ENCODE results near the gene DES. TPM values are rescaled to one million over a fixed set of nuclear protein-coding genes. Genes with fewer than 3 reads are reported as not detected.

Gene DES
- total RNA-seq, 1 donor from 2014 or later = not detected

DNA sequence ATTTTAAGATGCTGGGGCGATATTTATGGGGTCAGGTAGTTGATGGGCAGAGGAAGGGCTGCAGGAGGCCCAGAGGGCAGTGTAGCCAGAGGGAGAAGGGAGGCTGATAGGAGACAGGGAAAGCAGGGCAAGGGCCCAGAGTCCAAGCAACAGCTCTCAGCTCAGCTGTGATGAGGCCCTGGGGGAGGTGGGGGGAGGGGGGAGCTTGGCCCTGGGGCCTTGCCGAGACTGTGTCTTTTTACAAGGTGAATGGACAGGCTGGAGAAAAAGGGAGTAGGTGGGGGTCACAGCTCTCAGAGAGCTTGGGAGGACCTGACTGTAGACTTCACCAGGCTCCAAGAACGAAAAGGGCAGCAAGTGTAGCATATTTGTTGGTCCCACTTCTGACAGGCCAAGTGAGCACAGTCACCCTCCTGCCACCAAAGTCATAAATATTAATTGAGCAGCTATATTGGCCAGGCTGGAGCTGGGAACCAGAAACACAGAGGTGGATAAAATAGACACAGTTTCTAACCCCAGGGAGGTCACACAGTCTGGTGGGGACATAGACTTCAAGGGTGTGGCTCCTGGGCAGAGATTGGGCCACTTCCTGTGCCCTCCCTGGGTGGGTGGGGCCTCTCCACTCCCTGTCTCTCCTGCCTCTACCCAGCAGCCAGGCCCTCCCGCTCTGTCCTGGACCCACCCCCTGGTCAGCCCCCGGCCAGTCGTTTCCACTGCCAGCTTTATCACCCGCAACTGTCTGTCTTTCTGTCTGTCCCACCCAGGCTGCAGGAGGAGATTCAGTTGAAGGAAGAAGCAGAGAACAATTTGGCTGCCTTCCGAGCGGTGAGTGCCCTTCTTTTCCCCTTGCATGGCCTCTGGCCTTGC lies 1.4 kb downstream of the DES start:
- DNase-seq (ENCODE audit: low read depth, low spot score) = no peak

DNA sequence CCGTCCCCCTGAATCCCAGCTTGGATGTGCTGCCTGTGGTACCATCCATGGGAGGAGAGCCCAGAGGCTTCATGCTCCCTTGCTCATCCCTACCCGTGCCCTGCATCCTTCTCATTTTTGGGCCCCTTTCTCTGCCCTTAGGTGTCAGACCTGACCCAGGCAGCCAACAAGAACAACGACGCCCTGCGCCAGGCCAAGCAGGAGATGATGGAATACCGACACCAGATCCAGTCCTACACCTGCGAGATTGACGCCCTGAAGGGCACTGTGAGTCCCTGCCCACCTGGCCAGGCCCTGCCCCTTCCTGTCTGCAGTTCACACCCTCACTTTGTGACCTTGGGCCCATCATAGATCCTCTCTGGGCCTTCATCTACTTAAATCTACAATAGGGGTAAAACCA lies 2.5 kb downstream of the DES start:
- no peak for DNase-seq (ENCODE audit: low read depth, low spot score)

DNA sequence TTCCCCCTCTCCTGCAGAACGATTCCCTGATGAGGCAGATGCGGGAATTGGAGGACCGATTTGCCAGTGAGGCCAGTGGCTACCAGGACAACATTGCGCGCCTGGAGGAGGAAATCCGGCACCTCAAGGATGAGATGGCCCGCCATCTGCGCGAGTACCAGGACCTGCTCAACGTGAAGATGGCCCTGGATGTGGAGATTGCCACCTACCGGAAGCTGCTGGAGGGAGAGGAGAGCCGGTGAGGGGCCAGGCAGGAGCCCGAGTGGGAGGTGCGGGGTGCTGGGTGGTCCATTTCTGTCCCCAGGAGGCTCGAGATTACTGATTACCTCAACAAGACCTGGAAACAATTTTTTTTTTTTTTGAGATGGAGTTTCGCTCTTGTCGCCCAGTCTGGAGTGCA lies 3.1 kb downstream of the DES start:
- no peak for DNase-seq (ENCODE audit: low read depth, low spot score)

DNA sequence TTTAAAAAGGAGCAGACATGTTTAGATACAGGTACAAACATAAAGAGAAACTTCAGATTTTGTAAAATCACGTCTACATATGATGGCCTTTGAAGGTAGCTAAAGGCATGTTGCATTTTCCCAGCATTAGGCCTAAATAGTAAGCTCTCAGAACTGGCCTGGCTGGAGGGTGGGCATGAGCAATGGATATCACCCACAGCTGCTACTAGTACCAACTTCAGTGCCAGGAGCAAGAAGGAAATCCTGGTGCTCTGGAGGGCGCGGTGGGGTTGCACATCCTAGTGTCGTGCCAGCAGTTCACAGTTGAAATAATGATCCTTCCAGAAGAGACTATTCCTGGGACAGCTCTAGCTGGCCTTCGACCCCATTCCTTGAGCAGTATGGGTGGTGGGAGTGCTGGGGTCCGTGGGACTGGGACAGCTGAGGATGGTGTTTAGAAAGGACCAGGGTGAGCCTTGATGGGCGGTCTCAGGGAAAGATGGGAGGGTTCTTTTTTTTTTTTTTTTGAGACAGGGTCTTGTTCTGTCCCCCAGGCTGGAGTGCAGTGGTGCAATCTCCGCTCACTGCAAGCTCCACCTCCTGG lies 4.9 kb downstream of the DES start:
- no peak for DNase-seq (ENCODE audit: low read depth, low spot score)

DNA sequence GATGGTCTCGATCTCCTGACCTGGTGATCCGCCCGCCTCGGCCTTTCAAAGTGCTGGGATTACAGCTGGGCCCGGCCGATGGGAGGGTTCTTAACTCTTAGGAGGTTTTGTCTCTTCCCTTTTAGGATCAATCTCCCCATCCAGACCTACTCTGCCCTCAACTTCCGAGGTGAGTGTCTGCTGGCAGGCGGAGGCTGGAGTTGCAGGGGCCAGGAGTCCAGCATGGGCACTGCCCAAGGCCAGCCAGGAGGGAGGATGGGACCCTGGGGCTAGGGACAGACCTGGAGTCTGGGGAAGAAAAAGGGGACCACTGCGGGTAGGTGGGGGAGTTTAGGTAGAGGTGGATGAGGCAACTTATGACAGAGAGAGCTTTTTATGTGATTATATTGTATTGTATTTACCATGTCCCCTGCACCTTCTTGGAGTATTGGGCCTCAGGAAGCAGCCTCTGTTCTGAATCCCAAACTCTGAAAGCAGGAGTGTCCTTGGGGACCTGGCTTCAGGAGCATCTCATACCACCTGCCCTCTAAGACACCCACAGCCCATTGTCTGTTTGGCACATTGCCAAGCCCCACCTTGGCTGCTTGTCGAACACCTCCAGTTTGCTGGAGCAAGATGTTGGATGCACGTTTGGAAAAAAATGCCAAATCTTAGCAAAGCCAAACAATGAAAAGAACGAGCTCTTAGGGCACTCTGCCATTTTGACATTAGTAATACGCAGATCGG lies 5.6 kb downstream of the DES start:
- no peak for DNase-seq (ENCODE audit: low read depth, low spot score)

DNA sequence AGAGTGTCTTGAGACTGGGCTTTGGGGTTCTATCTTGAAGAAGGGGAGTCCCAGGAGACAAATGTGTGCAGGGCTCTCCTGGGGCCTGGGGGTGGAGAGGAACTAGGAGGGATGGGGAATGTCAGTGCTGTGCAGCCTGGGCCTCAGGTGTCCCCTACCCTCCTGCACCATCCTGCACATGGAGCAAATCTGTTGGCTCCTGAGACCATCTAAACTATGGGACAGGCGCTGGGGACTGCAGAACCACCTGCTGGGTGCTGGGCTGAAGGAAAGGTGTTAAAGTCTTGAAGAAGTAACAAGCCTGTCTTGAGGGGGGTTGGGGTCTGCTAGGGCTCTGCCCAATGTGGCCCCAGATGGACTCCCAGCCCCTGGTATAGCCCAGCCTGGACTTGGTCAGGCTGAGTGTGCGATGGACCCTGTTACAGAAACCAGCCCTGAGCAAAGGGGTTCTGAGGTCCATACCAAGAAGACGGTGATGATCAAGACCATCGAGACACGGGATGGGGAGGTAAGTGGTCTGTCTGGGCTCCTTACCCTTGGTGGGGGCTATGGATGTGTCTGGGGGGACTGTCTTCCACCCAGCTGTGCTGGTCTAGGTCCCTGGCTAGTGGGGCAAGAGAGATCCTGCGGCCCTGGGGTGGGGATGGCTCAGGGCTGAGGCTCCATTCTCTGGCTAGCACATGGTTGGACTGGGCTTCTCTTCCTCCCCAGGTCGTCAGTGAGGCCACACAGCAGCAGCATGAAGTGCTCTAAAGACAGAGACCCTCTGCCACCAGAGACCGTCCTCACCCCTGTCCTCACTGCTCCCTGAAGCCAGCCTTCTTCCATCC lies 7.3 kb downstream of the DES start:
- DNase-seq (ENCODE audit: low read depth, low spot score) = no peak

DNA sequence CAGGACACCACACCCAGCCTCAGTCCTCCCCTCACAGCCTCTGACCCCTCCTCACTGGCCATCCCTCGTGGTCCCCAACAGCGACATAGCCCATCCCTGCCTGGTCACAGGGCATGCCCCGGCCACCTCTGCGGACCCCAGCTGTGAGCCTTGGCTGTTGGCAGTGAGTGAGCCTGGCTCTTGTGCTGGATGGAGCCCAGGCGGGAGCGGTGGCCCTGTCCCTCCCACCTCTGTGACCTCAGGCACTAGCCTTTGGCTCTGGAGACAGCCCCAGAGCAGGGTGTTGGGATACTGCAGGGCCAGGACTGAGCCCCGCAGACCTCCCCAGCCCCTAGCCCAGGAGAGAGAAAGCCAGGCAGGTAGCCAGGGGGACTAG lies 7.9 kb downstream of the DES start:
- no peak for DNase-seq (ENCODE audit: low read depth, low spot score)

DNA sequence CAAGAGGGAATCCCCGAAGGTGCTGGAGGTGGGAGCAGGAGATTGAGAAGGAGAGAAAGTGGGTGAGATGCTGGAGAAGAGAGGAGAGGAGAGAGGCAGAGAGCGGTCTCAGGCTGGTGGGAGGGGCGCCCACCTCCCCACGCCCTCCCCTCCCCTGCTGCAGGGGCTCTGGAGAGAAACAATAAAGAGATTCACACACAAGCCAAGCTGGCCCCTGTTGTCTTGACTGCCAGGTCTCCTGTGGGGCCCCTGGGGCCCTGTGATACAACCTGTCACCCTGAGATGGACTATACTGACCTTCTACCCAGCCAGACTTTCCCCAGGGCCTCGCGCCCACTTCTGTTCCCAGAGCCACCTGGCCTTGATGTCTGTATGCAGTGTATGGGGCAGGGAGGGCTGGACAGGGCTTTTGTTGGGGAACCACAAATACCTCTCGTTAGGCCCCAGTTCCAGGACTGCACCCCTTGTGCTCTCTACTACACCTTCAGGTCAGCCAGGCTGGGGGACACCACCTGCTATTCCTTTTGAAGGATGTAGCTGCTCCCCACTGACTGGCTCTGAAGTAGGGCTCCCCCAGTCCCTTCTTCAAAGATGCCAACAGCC lies 8.5 kb downstream of the DES start:
- no peak for DNase-seq (ENCODE audit: low read depth, low spot score)

DNA sequence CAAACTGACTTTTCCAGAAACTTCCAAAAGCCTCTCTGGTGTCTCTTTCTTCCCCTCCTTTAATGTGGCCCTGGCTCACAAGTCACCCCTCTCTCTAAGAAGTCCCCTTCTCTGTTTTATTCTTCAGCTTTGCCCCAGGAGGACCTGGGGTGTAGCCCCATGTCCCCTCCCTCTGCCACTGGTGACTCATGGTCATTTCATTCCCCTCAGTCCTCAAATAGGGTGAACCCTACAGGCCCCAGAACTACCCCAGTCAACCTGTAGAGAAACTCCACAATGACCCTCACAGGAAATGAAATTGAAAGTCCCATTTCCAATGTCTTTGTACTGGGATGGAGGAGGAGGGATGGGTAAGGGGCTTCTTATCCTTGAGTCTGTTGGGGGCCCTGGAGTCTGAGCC lies 10.3 kb downstream of the DES start:
- no peak for DNase-seq (ENCODE audit: low read depth, low spot score)

DNA sequence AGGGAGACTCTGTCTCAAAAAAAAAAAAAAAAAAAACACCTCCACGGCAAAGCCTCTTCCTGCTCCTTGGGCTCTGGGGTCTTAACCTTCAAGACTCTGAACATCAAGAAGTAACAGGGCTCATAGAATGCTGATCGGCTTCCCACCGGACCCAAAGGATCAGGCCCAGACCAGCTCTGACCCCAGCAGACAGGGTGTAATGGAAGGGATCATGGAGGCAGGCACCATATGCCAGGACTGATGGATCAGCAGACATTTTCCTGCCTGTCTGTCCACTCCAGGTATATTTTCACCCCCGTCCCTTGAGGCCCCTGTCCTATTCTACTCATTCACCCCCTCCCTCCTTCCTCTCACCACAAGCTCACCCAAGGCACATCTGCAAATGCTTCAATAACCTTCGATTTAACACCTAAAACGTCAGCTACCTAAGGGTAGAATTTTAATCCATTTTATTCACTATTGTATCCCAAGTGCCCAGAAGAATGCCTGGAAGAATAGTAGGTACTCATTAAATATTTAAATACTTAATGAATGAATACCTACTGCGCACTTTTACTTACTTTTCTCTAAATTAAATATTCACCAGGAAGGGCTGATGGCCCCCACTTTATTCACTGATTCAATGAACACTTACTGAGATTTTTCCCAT lies 11.9 kb downstream of the DES start:
- no peak for DNase-seq (ENCODE audit: low read depth, low spot score)

DNA sequence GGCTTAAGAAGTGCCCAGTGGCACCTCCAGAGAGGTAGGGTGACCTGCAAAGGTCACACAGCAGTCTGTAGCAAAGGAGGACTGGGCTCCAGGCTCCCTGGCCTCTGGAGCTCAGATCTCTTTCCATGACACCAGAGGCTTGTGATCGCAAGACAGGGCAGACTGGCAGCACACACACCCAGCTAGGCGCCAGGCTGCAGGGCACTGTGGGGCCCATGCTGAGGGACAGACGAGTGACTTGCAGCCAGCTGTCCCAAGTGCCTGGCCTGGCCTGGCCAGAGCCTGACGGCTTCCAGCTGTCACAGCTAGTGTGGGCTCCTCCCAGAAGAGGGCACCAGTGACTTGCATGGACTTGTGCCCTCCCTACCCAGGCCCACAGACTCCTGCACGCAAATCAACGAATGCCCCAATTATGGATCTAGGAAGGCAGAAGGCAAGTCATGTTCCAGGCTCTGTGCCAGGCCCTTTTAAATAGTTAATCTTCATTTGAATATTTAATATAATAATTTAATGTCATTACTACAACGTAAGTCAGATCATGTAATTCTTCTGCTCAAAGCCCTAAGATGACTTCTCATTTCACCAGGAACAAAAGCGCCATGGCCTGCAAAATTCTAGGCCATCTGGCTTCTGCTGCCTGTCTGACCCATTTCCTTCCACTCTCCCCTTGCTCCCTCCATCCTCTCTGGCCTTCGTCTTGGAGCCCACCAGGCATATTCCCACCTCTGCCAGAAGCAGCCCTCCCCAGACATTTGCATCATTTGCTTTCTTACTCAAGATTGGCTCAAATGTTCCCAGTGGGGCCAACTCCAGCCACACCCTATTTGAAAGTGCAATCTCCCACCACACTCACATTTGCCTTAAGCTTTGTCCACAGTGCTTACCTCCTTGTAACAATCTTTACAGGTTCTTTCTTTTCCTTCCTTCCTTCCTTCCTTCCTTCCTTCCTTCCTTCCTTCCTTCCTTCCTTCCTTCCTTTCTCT lies 12.7 kb downstream of the DES start:
- no peak for DNase-seq (ENCODE audit: low read depth, low spot score)

DNA sequence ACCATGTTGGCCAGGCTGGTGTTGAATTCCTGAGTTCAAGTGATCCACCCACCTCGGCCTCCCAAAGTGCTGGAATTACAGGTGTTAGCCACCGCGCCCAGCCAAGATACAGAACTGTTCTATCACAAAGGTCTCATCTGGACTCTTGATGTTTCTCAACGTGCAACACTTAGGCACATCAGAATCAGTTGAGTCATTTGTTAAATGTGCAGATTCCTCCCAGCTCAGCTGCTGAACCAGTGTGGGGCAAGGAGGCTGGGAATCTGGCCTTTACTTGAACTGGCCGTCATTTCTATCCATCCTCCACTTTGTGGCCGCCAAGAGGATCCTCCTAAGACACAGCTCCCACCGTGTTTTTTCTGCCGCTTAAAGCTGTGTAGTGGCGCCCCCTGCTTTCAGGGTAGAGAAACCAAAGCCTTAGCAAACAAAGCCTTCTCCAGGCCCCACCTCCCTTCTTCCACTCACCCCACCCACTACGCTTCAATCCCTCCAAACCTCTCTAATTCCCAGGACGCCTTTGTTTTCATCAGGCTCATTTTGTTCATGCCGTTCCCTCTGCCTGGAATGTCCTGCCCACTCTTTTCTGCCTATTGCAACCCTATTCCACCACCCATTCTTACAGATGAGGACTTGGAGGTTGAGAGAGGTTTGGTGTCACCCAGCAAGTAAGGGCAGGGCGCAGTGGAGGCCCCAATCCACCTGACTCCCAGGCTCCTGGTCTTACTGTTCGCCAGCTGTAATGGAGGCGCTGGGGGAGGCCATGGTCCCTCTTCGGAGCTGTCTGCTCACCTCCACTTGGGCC lies 15.7 kb downstream of the DES start:
- DNase-seq (ENCODE audit: low read depth, low spot score) = no peak

DNA sequence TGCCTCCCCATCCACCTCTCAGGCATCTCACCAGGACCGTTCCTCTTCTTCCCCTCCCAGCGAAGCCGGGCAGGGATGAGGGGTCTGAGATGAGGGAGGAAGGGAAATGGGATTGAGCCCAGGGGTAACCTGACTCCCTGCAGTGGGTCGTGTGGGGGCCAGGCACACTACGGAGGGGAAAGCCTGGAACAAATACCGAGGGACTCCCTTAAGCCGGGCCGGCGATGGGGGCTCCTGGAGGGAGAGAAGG lies 16.2 kb downstream of the DES start:
- DNase-seq (ENCODE audit: low read depth, low spot score) = no peak

DNA sequence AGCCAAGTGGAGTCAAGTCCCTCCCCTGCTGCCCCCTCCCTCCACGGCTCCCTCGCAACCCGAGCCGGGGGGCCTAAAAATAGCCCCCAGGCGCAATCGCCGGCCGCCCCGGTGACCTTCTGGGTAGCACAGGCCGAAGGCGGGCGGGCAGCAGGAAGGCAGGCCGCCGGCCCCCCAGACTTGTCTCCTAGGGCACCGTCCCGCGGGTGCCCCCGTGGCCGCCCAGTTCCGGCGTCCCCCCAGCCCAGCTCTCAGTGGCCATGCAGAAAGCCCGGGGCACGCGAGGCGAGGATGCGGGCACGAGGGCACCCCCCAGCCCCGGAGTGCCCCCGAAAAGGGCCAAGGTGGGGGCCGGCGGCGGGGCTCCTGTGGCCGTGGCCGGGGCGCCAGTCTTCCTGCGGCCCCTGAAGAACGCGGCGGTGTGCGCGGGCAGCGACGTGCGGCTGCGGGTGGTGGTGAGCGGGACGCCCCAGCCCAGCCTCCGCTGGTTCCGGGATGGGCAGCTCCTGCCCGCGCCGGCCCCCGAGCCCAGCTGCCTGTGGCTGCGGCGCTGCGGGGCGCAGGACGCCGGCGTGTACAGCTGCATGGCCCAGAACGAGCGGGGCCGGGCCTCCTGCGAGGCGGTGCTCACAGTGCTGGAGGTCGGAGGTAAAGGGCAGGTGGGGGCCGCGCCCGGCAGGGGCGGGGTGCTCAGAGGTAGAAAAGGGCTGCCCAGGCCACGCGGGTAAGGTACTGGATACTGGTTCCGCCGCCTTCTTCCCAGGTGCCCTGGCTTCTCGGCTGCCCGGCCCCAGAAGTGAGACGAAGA lies 16.7 kb downstream of the DES start, which contains the start of gene SPEG:
Gene SPEG (plus strand): TSS at position 126 of the 808 bp plus-strand sequence. CDS start 135 bp downstream, at position 261.
- DNase-seq (ENCODE audit: low read depth, low spot score) = no peak

DNA sequence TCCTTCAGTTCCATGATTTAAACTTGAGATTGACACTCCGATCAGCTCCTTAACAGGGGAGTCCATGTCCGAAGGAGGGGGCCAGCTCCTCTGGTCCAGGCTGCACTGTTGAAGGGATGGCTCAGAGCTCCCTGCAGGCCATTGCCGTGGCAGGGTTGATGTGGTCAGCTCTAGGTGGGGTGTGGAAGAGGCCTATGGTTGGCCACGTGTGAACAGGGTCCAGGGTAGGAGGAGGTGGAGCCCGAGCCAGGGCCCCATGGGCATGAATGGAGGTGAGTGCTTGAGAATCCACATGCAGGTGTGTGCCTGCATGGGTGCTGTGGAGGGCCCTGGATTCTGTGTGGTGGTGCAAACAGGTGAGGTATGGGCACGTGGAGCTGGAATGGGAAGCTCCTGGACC lies 17.5 kb downstream of the DES start:
- no peak for DNase-seq (ENCODE audit: low read depth, low spot score)

DNA sequence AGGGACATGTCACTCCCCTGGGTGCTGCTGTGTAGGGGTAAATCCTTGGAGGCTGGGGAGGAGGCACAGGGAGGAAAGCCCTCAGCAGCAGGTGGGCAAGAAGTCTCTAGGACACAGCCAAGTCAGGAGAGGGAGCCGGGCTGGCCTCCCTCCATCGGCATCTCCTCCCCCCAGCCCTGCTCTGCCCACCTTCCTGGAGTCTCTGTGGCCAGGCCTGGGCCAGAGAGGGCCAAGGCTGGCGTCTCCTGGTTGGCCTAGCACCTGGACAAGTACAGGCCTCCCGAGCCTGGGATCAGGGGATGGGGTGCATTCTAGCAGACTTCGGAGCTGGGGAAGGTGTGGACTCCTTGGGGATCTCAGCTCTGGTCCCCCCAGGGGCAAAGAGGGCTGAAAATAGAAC lies 18.3 kb downstream of the DES start:
- no peak for DNase-seq (ENCODE audit: low read depth, low spot score)

DNA sequence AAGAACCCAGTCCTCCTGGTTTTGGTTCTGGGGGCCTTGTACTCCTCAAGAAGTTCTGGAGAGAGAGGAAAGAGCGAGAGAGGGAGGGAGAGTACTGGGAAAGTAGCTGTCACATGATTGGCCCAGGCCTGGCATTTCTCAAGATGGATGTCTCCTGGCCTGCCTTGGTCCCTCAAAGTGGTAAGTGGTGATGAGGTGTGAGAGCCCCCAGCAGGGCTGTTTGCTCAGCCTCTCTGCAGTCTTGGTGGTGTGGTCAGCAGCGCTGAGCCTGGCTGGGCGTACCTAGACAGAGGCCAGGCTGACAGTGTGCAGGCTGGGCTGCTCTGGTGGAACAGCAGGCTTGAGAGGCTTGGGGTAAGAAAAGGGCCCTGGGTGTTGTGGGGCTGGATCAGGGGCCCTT lies 19.0 kb downstream of the DES start:
- DNase-seq (ENCODE audit: low read depth, low spot score) = no peak

DNA sequence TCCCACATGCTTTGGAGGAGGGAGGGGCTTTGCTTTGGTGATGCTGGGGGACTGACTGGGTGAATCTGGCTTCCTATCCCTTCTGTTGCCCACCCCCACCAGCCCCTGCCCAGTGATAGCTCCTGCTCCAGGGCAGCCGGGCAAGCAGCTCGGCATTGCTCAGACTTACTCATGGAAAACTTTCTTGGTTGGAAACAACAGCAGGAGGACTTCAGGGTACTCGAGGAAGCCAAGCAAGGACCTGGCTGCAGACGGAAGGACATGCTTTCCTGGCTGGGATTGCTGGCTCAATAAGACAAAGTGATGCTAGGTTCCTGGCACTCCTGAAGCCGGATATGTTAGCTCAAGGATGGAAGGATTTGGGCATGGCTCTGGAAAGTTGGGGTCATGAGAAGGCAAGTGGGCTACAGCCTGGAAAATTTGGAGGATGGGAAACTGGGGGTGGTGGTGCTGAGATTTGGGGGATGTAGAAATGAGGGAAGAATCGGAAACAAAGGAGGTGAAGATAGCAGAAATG lies 19.6 kb downstream of the DES start:
- DNase-seq (ENCODE audit: low read depth, low spot score) = no peak
